HG03039 (cell line): ENCODE results near the gene APLP2.

Experiments used
- ATAC-seq: cut with Tn5 transposase; IDR thresholded peaks from one replicate; pipeline ENCODE4 v1.9.1; 2021; ENCODE audit warnings: mild to moderate bottlenecking, moderate library complexity; ENCODE audit not compliant: unreplicated experiment

APLP2 gene

DNA sequence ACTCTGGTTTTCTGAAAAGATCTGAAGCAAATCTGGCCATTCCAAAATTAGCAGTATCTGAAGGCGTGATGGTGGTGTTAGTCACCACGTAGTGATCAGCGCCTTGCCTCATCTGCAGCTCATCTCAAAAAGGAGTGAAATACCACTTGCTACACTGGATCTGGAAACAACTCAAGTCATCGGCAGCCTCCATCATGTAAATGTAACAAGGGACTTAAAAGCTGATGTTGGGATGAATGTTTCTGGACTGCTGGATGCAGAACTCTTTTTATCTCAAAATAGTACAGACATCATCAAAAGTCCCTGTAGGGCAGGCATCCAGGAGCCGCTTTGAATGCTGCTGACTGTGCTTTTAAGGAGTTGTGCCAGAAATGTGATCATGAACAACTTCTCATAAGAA, 14.1 kb upstream of the APLP2 start:
- no peak for ATAC-seq

DNA sequence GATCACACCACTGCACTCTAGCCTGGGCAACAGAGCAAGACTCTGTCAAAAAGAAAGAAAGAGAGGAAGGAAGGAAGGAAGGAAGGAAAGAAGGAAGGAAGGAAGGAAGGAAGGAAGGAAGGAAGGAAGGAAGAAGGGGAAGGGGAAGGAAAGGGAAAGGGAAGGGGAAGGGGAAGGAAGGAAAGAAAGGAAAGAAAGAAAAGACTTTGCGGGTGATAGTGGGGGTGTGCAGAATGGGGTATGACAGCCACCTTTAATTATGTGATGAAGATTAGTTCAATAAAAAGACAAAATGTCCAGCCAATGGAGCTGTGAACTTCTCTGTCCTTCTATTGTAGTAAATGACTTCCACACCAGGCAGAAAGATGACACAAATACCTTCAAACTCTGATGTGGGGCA, 8.7 kb upstream of the APLP2 start:
- ATAC-seq, result no peak

DNA sequence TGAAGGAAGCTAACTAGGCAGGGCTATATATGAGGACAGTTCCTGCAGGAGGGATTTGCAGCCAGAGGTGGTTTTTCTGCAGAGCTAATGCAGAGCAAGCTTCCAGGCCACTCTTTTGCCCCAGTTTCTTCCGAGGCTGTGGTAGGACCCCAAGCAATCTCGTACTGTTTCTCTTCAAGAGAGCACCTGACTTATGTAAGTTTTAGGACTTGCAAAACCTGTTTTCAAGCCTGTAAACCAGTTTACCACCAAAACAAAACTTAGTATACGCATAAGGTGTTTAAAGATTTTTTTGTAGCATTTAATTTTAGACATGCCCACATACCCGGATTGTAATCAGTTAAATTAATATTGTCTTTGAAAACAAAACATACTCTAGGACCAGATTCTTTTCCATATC, 7.7 kb upstream of the APLP2 start:
- ATAC-seq, result no peak

- ATAC-seq, result no peak
These were observed 6.2 kb upstream of the APLP2 start for GRCh38 chr11:130063451-130063850.

DNA sequence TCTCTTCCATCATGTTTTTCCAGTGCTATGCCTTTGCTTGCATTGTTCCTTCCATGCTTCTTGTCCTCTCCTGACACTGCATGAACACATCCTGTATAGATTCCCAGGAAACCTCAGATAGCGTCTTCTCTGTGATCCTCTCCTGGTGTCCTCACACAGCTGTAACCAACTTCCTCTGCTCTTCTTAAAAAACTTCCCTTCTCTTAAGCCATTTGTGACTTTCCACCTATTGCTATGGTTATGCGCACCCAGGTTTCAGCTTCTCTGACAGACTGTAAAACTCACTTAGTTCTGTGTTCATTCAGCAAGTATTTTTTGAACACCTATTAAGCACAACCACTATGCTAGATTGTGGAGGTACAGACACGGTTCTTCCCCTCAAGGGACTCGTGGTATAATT, 5.1 kb upstream of the APLP2 start:
- ATAC-seq, result no peak

GRCh38 chr11:130066338-130066737, 3.4 kb upstream of the APLP2 start:
- no peak for ATAC-seq

- ATAC-seq, result no peak
These were observed 1.1 kb upstream of the APLP2 start for GRCh38 chr11:130068546-130068985.

GRCh38 chr11:130068986-130069658, 572 bp upstream of the APLP2 start:
- ATAC-seq, result peak; percentile 32

DNA sequence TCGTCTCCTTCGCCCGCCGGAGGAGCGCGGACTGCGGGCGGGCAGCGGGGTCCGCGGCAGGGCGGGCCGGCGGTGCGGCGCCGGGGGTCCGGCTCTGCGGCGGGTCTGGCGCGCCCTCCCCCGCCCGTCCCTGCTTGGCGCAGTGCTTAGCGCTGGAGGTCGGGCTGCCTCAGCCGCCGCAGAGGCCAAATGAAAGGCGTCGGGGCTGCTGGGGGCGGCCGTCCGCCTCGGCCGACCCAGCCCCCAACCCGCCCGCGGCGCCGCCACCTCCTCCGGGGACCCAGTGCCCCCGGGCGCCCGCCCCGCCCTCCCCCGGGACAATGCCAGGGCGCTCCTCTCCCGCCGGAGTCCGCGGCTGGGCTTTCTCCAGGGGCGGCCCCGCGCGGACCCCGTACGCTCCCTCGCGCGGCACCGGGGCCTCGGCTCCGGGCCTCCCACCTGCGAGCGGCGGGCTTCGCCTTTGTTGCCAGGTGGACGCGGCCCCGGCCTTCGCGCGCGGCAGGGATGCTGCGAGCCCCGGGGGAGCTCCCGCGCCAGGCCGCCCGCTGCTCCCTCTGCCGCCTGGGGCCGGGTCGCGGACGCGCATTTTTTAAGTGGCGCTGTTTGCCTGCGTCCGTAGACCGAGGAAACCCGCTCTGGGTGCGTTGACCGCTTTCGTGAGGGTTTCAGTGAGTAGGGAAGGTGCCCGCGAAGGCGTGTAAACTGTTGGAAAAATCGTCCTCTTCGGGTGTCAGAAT, 583 bp downstream of the APLP2 start:
- peak; percentile 16 for ATAC-seq

DNA sequence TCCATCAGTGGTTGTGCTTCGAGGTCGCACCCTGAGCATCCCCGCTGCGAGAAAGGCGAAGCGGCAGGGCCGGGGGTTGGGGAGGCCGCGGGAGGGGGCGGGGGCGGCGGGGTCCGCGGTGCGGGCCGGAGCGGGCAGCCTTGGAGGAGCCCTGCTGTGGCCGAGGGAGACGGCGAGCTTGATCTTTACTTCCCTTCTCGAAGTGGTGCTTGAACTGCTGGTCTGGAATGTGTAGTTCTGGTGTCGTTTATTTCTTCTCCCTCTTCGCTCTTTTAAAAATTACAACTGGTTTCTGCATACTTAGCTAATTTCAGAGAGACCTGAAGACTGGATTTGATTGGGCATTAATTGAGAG, 1.1 kb downstream of the APLP2 start:
- no peak for ATAC-seq

DNA sequence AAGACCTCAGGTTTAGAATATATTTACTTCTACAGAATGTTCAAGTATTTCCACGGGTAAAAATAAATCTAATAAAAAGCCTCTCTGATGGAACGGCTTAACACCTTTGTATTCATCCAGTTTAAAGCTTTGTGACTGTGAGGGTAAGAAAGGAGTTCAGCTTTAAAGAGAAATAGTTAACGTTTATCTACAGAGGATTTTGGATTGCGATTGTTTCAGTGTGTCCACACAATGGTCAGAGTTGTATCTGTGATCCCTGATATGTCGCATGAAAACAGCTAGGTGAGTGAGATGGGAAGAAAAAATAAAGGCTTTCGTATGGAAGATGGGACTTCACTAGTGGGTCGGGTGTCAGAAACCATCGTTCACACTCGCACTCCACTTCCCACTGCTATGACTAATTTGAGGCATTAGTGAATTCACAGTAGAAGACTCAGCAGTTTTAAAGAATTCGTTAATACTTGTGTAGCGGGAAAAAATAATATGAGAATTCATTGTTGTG, 1.6 kb downstream of the APLP2 start:
- no peak for ATAC-seq

- no peak for ATAC-seq
These were observed 5.0 kb downstream of the APLP2 start for GRCh38 chr11:130074736-130075135.

GRCh38 chr11:130076778-130077481, 7.2 kb downstream of the APLP2 start:
- no peak for ATAC-seq

GRCh38 chr11:130077671-130078070, 8.0 kb downstream of the APLP2 start:
- ATAC-seq, result no peak

- ATAC-seq, result no peak
These were observed 8.4 kb downstream of the APLP2 start for GRCh38 chr11:130078080-130078479.

DNA sequence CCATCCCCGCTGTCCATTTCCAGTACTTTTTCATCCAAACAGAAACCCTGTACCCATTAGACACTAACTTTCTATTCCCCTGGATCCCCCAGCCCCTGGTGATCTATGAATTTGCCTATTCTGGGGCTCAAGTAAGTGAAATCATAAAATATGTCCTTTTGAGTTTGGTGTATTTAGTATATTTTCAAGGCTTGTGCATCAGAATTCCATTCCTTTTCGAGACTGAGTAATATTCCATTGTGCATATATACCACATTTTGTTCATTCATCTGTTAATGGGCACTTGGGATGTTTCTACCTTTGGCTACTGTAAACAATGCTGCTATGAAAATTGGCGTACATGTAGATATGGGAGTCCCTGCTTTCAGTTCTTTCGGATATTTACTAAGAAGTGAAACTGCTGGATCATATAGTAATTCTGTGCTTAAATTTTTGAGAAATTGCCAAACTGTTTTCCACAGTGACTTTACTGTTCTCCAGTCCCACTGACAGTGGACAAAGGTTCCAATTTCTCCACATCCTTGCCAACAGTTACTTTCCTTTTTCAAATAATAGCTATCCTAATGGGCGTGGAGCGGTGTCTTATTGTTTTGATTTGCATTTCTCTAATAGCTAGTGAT, 16.1 kb downstream of the APLP2 start:
- no peak for ATAC-seq

DNA sequence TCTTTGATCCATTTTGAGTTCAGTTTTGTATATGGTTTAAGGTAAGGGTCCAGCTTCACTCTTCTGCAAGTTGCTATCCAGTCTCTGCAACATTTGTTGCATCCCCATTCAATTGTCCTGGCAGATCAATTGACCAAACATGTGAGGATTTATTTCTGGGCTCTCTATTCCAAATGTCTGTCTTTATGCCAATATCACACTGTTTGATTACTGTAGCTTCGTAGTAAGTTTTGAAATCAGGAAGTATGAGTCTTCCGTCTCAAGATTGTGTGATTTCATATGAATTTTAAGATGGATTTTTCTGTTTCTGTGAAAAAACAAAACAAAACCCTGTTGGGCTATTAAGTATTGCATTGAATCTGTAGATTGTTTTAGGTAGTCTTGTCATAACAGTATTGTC, 17.0 kb downstream of the APLP2 start:
- no peak for ATAC-seq

GRCh38 chr11:130087294-130087926, 17.7 kb downstream of the APLP2 start:
- ATAC-seq, result no peak

DNA sequence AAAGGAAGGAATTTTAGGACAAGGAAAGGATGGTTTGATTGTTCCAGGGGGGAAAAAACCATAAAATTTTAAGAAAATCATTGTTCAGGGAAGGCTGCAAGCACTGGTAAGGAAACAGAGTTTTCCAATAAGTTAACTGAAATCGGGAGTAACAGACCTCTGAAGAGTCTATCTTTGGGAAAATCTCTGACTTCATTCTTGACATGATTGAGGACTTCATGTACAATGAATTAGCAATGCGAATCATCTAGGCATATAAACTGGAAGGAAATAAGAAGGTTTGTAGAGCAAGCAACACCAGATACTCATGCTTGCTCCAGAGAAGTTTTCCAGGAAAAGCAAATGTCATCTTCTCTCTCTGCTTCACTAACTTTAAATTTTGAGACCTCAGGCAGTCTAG, 18.5 kb downstream of the APLP2 start:
- no peak for ATAC-seq

GRCh38 chr11:130088919-130089673, 19.4 kb downstream of the APLP2 start:
- ATAC-seq, result no peak
